Lower leg skin (tissue), 3 donors: ENCODE results near the gene PCNX4.

Source experiments
- CTCF ChIP-seq, 3 donors: fragments of 450-650 bp; IDR thresholded peaks; one replicate each; pipeline ENCODE4 v1.5.1; 2016; ENCODE audit warnings: antibody characterized with exemption in 3 of 3, mild to moderate bottlenecking in 3 of 3, moderate library complexity in 2 of 3
- POLR2A ChIP-seq, 2 donors: fragments of 450-650 bp; IDR thresholded peaks; one replicate each; pipeline ENCODE4 v1.6.1; 2016 to 2017; ENCODE audit warnings: antibody characterized with exemption in 2 of 2, mild to moderate bottlenecking in 1 of 2, moderate library complexity in 1 of 2

GRCh38 chr14:60217713-60218112 is 126.0 kb downstream of the PCNX4 start:
- TF ChIP-seq POLR2A (IDR thresholded peaks at IDR 0.05), result no peak
- no peak for TF ChIP-seq CTCF (IDR thresholded peaks at IDR 0.05)
